Peyer's patch (tissue), 4 donors: ENCODE data around the gene KCNJ10.

Experiments used
- CTCF ChIP-seq, 6 experiments: fragments of 450-650 bp in 4 of 6; fragments of 200-600 bp in 2 of 6; sonication (generic) in 1 of 6; IDR thresholded peaks; one replicate each; pipeline ENCODE4 v1.5.1; 2017 to 2019; ENCODE audit warnings: antibody characterized with exemption in 6 of 6, mild to moderate bottlenecking in 3 of 6, moderate library complexity in 1 of 6
- POLR2A ChIP-seq, 2 donors: fragments of 450-650 bp; IDR thresholded peaks; one replicate each; pipeline ENCODE4 v1.5.1; 2017; ENCODE audit warnings: antibody characterized with exemption in 2 of 2, mild to moderate bottlenecking in 2 of 2, moderate library complexity in 2 of 2

- TF ChIP-seq CTCF (IDR thresholded peaks at IDR 0.05) (no peak), POLR2A (IDR thresholded peaks at IDR 0.05) (no peak)
Observed at GRCh38 chr1:160018347-160018746, 51.6 kb downstream of the KCNJ10 start.
